ENCODE data around the gene EML4.

GRCh38 chr2:42223855-42224268 is 54.7 kb downstream of the EML4 start:
- no peak for TF ChIP-seq EZH2 (IDR thresholded peaks at IDR 0.05)
- TF ChIP-seq, protein P1, sequence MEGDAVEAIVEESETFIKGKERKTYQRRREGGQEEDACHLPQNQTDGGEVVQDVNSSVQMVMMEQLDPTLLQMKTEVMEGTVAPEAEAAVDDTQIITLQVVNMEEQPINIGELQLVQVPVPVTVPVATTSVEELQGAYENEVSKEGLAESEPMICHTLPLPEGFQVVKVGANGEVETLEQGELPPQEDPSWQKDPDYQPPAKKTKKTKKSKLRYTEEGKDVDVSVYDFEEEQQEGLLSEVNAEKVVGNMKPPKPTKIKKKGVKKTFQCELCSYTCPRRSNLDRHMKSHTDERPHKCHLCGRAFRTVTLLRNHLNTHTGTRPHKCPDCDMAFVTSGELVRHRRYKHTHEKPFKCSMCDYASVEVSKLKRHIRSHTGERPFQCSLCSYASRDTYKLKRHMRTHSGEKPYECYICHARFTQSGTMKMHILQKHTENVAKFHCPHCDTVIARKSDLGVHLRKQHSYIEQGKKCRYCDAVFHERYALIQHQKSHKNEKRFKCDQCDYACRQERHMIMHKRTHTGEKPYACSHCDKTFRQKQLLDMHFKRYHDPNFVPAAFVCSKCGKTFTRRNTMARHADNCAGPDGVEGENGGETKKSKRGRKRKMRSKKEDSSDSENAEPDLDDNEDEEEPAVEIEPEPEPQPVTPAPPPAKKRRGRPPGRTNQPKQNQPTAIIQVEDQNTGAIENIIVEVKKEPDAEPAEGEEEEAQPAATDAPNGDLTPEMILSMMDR (IDR thresholded peaks at IDR 0.05): no peak
- TF ChIP-seq EZH2phosphoT487 (IDR thresholded peaks at IDR 0.05): no peak

All from neural progenitor cell (in vitro differentiated cells).